ENCODE data around the gene PDCD2L. TPM values are rescaled to one million over a fixed set of nuclear protein-coding genes. Genes with fewer than 3 reads are reported as not detected.

The PDCD2L gene
- total RNA-seq, 4 donors from 2014 or later: 6.5 to 16.4 (median 12.6) TPM

DNA sequence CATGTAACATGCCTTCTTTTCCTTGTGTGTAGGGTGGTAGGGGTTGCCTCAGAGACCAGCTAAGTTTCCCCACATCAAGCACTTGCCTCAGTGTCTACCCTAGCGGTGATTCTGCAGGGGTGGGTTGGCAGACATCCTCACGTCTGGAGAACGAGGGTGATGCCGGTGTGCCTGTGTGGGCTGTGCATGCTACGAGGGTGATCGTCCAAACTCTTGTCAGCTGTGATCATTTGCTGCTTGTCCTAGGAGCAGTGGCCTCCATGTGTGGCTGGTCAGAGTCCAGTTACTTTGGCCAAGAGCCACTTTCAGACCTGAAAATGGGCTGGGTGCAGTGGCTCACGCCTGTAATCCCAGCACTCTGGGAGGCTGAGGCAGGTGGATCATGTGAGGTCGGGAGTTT is 34.1 kb upstream of the PDCD2L start:
- intact Hi-C loops (cut with DNase I; ENCODE audit: low total_unique reads): no loop called here
- DNase-seq (ENCODE audit: low spot score in 2 of 2): no peak
- no peak for TF ChIP-seq POLR2A (IDR thresholded peaks at IDR 0.05)
- TF ChIP-seq CTCF (IDR thresholded peaks at IDR 0.05): no peak
- H3K4me3 ChIP-seq (ENCODE audit: low read depth, poor library complexity, severe bottlenecking): no peak overlapping the region
- 90 to 92% methylated on average over 6 to 8 of the region's 8 CpGs for WGBS, 2 donors

- intact Hi-C loops (cut with DNase I; ENCODE audit: low total_unique reads): no loop called here
- WGBS, 2 donors: 78% methylated on average over 4 of the region's 4 CpGs
- H3K4me3 ChIP-seq (ENCODE audit: low read depth, poor library complexity, severe bottlenecking): no peak overlapping the region
- no peak for DNase-seq (ENCODE audit: low spot score in 2 of 2)
- TF ChIP-seq POLR2A (IDR thresholded peaks at IDR 0.05) (no peak), CTCF (IDR thresholded peaks at IDR 0.05) (no peak)
These were observed 33.2 kb upstream of the PDCD2L start for GRCh38 chr19:34370983-34371382.

GRCh38 chr19:34373601-34374288 is 30.5 kb upstream of the PDCD2L start:
- WGBS, 2 donors: 97% methylated on average over 11 of the region's 11 CpGs
- TF ChIP-seq POLR2A (IDR thresholded peaks at IDR 0.05) (no peak), CTCF (IDR thresholded peaks at IDR 0.05) (no peak)
- no peak overlapping the region for H3K4me3 ChIP-seq (ENCODE audit: low read depth, poor library complexity, severe bottlenecking)
- intact Hi-C loops (cut with DNase I; ENCODE audit: low total_unique reads): no loop called here
- no peak for DNase-seq (ENCODE audit: low spot score in 2 of 2)

GRCh38 chr19:34375598-34375997 is 28.6 kb upstream of the PDCD2L start:
- no peak for TF ChIP-seq CTCF (IDR thresholded peaks at IDR 0.05)
- no peak for TF ChIP-seq POLR2A (IDR thresholded peaks at IDR 0.05)
- no peak for DNase-seq (ENCODE audit: low spot score in 2 of 2)
- 86 to 90% methylated on average over 8 of the region's 8 CpGs for WGBS, 2 donors
- no peak overlapping the region for H3K4me3 ChIP-seq (ENCODE audit: low read depth, poor library complexity, severe bottlenecking)
- intact Hi-C loops (cut with DNase I; ENCODE audit: low total_unique reads): no loop called here

- no peak overlapping the region for H3K4me3 ChIP-seq (ENCODE audit: low read depth, poor library complexity, severe bottlenecking)
- TF ChIP-seq CTCF (IDR thresholded peaks at IDR 0.05) (no peak), POLR2A (IDR thresholded peaks at IDR 0.05) (no peak)
- 100% methylated on average over 3 to 4 of the region's 5 CpGs for WGBS, 2 donors
- no peak for DNase-seq (ENCODE audit: low spot score in 2 of 2)
- intact Hi-C loops (cut with DNase I; ENCODE audit: low total_unique reads): no loop called here
These were observed 23.5 kb upstream of the PDCD2L start for GRCh38 chr19:34380639-34381241.
